Vagina (tissue), 2 donors: ENCODE data around the gene SLC29A2.

Experiments used
- CTCF ChIP-seq, 3 experiments: fragments of 450-650 bp in 2 of 3; fragments of 200-600 bp in 1 of 3; sonication (generic) in 1 of 3; IDR thresholded peaks; one replicate each; pipeline ENCODE4 v1.5.1; 2017 to 2019; ENCODE audit warnings: antibody characterized with exemption in 3 of 3, mild to moderate bottlenecking in 2 of 3, moderate library complexity in 2 of 3
- POLR2A ChIP-seq, 2 donors: fragments of 450-650 bp; IDR thresholded peaks; one replicate each; pipeline ENCODE4 v1.6.1; 2017; ENCODE audit warnings: antibody characterized with exemption in 2 of 2, mild to moderate bottlenecking in 2 of 2, moderate library complexity in 2 of 2
- POLR2AphosphoS5 ChIP-seq, 2 donors: sonication (generic); formaldehyde crosslinking; IDR thresholded peaks; one replicate each; pipeline ENCODE4 v1.9.0; 2017; ENCODE audit warnings: antibody characterized with exemption in 2 of 2, mild to moderate bottlenecking in 2 of 2, low read depth in 1 of 2; ENCODE audit not compliant: insufficient read depth in 1 of 2

GRCh38 chr11:66362481-66363147 lies 8.9 kb downstream of the SLC29A2 start:
- TF ChIP-seq CTCF (IDR thresholded peaks at IDR 0.05) (no peak), POLR2A (IDR thresholded peaks at IDR 0.05) (no peak), POLR2AphosphoS5 (IDR thresholded peaks at IDR 0.05; ENCODE audit: insufficient read depth in 1 of 2, low read depth in 1 of 2) (no peak)
